Effector memory CD4-positive, alpha-beta T cell (primary cell): Measurements from ENCODE around the gene ZNF57.
"Not testable (repeated sequence)": the region's sequence is repeated elsewhere in the genome, so short reads cannot be mapped to it uniquely, and the experiment has no call there.

ENCODE experiments used
- DNase-seq, 3 donors: peaks; one replicate each; pipeline ENCODE4 v3.0.0-alpha.2; 2020
- H3K27ac ChIP-seq: 2 replicates; pipeline ENCODE4 v1.7.0; 2013; ENCODE audit warnings: mild to moderate bottlenecking, low read length, moderate library complexity; ENCODE audit not compliant: insufficient read depth, poor library complexity, severe bottlenecking
- H3K27me3 ChIP-seq: replicated peaks from 2 replicates; pipeline ENCODE4 v1.7.0; 2013; ENCODE audit warnings: mild to moderate bottlenecking, low read length; ENCODE audit not compliant: insufficient read depth, control insufficient read depth, poor library complexity, severe bottlenecking
- H3K36me3 ChIP-seq: 2 replicates; pipeline ENCODE4 v1.7.0; 2013; ENCODE audit warnings: mild to moderate bottlenecking, low read length, moderate library complexity; ENCODE audit not compliant: control insufficient read depth, insufficient read depth
- H3K4me1 ChIP-seq: 2 replicates; pipeline ENCODE4 v1.7.0; 2013; ENCODE audit warnings: low read length, mild to moderate bottlenecking; ENCODE audit not compliant: control insufficient read depth, insufficient read depth, poor library complexity, severe bottlenecking
- H3K4me3 ChIP-seq: 2 replicates; pipeline ENCODE4 v1.7.0; 2013; ENCODE audit warnings: low read length, low read depth, mild to moderate bottlenecking; ENCODE audit not compliant: insufficient read depth, poor library complexity, severe bottlenecking
- H3K9me3 ChIP-seq: 2 replicates; pipeline ENCODE4 v1.7.0; 2013; ENCODE audit warnings: mild to moderate bottlenecking, low read length, moderate library complexity; ENCODE audit not compliant: control insufficient read depth

ZNF57 gene

DNA sequence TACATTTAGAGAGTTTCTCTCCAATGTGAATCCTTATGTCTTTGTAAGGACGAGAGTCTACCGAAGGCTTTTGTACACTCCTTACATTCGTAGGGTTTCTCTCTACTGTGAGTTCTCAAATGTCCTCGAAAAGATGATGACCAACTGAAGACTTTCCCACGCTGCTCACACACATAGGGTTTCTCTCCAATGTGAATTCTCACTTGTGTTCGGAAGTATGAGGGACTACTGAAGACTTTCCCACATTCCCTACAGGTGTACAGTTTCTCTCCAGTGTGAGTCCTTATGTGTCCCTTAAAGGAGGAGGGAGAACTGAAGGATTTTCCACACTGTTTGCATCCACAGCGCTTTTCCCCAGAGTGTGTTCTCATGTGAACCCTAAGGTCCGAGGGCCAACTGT, 4.0 kb upstream of the ZNF57 start:
- DNase-seq = no peak
- Histone ChIP-seq H3K27ac (no peak overlapping the region), H3K9me3 (no peaks in the 10 kb centered on the region), H3K27me3 (no peaks in the 10 kb centered on the region), H3K36me3 (no peaks in the 10 kb centered on the region), H3K4me1 (peaks cover 7% of the 10 kb centered on the region), H3K4me3 (no peak overlapping the region)

DNA sequence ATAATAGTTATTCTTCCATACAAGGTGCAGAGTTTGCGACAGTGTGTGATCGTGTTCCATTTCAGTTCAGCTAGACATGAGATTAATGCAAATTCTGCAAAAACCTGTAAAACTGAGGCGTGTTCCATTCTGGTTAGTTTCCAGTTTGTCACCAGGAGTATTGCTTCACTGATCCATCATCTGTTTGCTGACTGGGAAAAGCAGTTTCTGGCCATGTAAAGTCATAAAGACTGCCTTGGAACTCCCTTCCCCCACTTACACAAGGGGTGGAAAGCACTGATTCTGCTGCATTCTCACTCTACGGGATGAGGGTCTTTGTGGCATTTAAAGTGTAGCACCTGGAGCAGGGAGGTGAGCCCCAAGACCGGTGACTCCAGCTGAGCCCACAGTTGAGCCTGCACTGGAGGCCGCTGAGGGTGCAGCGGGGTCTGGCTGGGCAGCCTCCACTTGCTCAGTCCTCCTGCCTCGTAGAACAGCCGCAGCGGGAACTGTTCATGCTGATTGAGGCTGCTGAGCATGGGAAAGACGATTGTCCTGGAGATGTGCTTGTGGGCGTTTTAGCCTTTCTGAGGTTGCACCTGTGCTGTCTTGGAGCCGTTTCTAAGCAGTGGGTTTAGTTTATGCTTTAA, 2.0 kb downstream of the ZNF57 start:
- DNase-seq = no peak
- Histone ChIP-seq H3K9me3 (no peaks in the 10 kb centered on the region), H3K27ac (no peak overlapping the region), H3K4me3 (no peak overlapping the region), H3K4me1 (peaks cover 7% of the 10 kb centered on the region), H3K36me3 (no peaks in the 10 kb centered on the region), H3K27me3 (no peaks in the 10 kb centered on the region)

DNA sequence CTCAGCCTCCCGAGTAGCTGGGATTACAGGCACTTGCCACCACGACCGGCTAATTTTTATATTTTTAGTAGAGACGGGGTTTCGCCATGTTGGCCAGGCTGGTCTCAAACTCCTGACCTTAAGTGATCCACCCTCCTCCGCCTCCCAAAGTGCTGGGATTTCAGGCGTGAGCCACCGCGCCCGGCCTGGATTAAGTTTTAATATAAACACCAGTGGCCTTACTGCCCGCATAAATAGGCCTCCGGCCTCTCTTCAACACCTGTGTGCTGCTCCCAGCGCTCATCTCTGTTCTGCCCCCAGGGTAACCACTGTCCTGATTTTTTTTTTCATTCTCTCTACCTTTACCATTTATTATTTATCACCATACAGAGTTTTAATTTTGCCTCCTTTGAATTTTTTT, 2.6 kb downstream of the ZNF57 start:
- H3K36me3 ChIP-seq = not testable (repeated sequence)

DNA sequence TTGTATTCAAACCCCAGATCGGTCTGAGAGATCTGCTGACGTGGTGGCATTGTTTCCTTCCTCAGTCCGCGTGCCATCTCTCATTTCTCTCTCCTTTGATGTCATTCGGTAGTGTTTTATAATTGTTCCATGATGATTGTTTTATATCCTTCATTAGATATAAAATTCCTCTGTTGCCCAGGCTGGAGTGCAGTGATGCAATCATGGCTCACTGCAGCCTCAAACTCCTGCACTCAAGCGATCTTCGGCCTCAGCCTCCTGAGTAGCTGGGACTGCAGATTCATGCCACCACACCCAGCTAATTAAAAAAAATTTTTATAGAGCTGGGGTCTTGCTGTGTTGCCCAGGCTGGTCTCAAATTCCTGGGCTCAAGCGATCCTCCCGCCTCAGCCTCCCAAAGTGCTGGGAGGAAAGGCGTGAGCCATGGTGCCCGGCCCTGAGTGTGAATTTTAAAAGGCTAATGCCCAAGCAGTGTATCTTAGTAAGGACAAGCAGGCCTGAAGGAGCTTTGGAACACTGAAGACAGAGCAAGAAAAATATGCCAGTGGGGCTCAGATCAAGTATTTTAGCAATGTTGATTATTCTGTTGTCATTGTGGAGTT, 5.3 kb downstream of the ZNF57 start:
- no peak overlapping the region for H3K27ac ChIP-seq
- H3K36me3 ChIP-seq = no peaks in the 10 kb centered on the region
- H3K27me3 ChIP-seq = no peaks in the 10 kb centered on the region
- H3K4me3 ChIP-seq = no peak overlapping the region
- peaks cover 2% of the 10 kb centered on the region for H3K4me1 ChIP-seq
- no peak for DNase-seq
- H3K9me3 ChIP-seq = no peaks in the 10 kb centered on the region

More for the DNA sequence above, 2.6 kb downstream of the ZNF57 start:
- H3K4me3 ChIP-seq, H3K27me3 ChIP-seq, H3K4me1 ChIP-seq, H3K9me3 ChIP-seq, H3K27ac ChIP-seq, DNase-seq: not testable (repeated sequence)

DNA sequence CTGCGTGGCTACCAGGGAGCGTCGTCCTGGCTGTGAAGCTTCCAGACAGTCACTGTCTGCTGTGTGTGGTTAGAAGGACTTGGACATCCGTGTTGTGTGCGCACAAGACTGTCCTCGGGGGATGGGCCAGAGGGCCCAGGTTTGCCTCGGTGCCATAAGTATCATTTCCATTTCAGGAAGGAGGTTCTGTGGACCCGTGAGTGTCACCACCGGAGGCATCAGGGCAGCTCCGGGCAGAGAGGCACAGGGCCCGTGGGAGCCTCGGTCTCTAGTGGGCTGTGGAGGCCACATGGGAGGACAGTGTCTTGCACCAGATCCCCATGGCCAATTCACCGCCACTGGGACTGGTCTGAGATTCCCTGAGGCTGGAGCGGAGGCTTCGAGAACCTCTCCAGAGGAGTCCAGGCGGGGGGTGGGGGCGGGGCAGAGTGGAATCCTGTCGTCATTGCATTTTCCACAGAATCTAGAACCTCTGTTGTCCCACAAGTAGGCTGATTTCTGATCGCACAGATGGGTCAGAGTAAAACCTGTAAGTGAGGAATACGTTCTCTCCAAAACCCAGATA, 6.0 kb downstream of the ZNF57 start:
- Histone ChIP-seq H3K9me3 (no peaks in the 10 kb centered on the region), H3K4me1 (no peaks in the 10 kb centered on the region), H3K27me3 (no peaks in the 10 kb centered on the region), H3K27ac (no peak overlapping the region), H3K36me3 (no peaks in the 10 kb centered on the region), H3K4me3 (no peak overlapping the region)
- no peak for DNase-seq

DNA sequence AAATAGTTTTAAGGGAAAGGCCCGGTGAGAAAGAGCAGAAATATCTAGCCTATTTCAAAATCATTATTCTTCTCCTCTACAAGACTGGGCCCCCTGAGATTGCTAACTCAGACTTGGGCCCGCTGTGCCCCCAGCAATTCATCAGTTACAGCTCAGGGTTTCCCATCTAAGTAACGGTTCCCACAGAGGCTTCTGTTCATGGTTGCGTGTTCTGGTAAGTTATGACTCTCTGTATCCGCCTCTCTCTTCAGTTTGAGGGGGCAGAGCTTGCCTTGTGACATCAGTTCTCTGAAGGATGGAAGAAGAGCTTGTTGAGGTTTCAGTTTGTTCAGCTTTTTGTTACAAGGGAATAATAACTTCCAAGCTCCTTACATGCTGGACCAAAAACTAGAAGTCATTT, 11.6 kb downstream of the ZNF57 start:
- Histone ChIP-seq H3K9me3 (no peaks in the 10 kb centered on the region), H3K27ac (no peak overlapping the region), H3K4me3 (no peak overlapping the region), H3K27me3 (no peaks in the 10 kb centered on the region), H3K36me3 (peaks cover 11% of the 10 kb centered on the region), H3K4me1 (no peaks in the 10 kb centered on the region)
- no peak for DNase-seq

DNA sequence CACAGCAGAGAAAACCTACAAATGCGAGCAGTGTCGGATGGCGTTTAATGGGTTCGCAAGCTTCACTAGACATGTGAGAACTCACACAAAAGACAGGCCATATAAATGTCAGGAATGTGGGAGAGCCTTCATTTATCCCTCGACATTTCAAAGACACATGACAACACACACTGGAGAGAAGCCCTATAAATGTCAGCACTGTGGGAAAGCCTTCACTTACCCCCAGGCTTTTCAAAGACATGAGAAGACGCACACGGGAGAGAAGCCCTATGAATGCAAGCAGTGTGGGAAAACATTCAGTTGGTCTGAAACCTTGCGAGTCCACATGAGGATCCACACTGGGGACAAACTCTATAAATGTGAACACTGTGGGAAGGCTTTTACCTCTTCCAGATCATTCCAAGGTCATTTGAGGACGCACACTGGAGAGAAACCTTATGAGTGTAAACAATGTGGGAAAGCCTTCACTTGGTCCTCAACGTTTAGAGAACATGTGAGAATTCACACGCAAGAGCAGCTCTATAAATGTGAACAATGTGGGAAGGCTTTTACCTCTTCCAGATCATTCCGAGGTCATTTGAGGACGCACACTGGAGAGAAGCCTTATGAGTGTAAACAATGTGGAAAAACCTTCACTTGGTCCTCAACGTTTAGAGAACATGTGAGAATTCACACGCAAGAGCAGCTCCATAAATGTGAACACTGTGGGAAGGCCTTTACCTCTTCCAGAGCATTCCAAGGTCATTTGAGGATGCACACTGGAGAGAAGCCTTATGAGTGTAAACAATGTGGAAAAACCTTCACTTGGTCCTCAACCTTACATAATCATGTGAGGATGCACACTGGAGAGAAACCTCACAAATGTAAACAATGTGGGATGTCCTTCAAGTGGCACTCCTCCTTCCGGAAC, 16.8 kb downstream of the ZNF57 start:
- H3K27ac ChIP-seq = no peak overlapping the region
- no peak overlapping the region for H3K4me3 ChIP-seq
- no peak for DNase-seq
- H3K27me3 ChIP-seq = no peaks in the 10 kb centered on the region
- peaks cover 19% of the 10 kb centered on the region for H3K36me3 ChIP-seq
- no peaks in the 10 kb centered on the region for H3K4me1 ChIP-seq
- peaks cover 3% of the 10 kb centered on the region for H3K9me3 ChIP-seq

DNA sequence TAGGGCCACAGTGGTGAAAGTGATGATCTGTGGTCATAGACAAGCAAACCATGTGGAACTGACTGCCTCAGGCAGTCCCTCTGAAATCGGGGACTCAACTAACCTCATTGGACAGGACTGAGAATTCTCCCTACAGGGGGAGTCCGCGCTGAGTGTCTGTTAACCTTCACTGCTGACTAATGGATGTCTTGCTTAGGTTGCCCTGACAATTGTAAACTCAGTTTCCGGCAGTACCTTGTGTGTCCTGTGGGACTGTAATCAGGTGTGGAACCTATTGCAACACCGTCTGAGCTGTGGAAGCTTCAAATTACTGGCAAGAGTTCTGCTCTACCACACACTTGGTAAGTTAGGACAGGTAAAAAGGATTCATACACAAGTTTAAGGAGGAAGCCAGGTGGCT, 22.3 kb downstream of the ZNF57 start:
- Histone ChIP-seq H3K9me3 (peaks cover under 1% of the 10 kb centered on the region), H3K4me3 (no peak overlapping the region), H3K27me3 (no peaks in the 10 kb centered on the region), H3K4me1 (no peaks in the 10 kb centered on the region), H3K36me3 (peaks cover 1% of the 10 kb centered on the region), H3K27ac (no peak overlapping the region)
- no peak for DNase-seq

DNA sequence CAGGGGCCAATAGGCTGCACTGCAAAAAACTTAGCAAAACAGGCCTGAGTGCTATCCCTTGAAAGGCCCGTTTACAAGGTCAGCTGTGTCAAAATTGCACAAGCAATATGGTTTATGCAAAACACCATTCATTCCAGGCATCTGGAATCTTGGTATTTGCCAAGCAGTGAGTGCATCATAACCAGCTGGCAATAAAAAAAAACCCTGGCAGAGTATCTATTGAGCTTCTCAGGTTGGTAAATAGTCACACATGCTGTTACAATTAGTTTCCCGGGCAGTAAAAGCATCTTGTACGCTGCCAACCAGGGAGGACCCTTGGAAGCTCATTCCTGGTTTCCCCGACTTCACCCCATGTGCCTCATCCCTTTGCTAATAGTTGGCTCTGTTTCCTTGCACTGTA, 22.8 kb downstream of the ZNF57 start:
- Histone ChIP-seq H3K4me1 (no peaks in the 10 kb centered on the region), H3K27me3 (no peaks in the 10 kb centered on the region), H3K9me3 (no peaks in the 10 kb centered on the region), H3K27ac (no peak overlapping the region), H3K4me3 (no peak overlapping the region), H3K36me3 (no peaks in the 10 kb centered on the region)
- no peak for DNase-seq
